HT1080 (cell line): ENCODE measurements around the gene AFF3. TPM values are rescaled to one million over a fixed set of nuclear protein-coding genes. Genes with fewer than 3 reads are reported as not detected.
"Not testable (repeated sequence)": the region's sequence is repeated elsewhere in the genome, so short reads cannot be mapped to it uniquely, and the experiment has no call there.

Experiments used
- DNase-seq: peaks from one replicate; pipeline ENCODE4 v3.0.0-alpha.2; 2015; ENCODE audit warnings: low read depth
- total RNA-seq: library from RNA; depleted of rRNA; stranded (reverse); fragments of >200 nt; shearing (Covaris generic); gene quantifications from 2 replicates; pipeline ENCODE4 v1.2.3, GENCODE V29; 2014

AFF3 gene
- total RNA-seq, 1 experiment from 2014 or later, result 9.3 TPM

GRCh38 chr2:99765731-99766318 lies 376.6 kb downstream of the AFF3 start:
- DNase-seq, result no peak

- no peak for DNase-seq
Observed at GRCh38 chr2:99763764-99764163, 378.6 kb downstream of the AFF3 start.

GRCh38 chr2:99762714-99763113 lies 379.7 kb downstream of the AFF3 start:
- no peak for DNase-seq

- DNase-seq, result peak; percentile 48
Observed at GRCh38 chr2:99757611-99758114, 384.7 kb downstream of the AFF3 start.

GRCh38 chr2:99756059-99756458 lies 386.3 kb downstream of the AFF3 start:
- no peak for DNase-seq

- DNase-seq, result no peak
Observed at GRCh38 chr2:99754210-99754609, 388.2 kb downstream of the AFF3 start.

DNA sequence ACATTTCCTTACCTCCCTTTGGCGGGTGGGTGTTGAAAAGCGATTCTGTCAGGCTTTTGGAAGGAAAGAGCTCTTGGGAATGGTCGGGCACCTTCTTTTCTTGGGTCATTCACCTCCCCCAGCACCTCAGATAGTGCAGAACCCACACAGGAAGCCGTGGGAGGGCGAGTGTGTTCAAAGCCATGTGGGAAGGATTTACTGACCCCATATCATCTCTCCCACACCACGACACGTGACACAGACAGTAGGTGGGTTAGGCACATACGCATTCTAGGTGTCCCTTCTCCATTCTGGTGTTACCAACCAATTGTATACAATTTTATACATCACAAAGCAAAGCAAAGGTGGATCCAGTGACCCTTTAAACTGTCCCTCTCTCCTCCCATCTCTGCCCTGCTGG lies 388.9 kb downstream of the AFF3 start:
- no peak for DNase-seq

GRCh38 chr2:99748344-99748743 lies 394.0 kb downstream of the AFF3 start:
- DNase-seq, result no peak

DNA sequence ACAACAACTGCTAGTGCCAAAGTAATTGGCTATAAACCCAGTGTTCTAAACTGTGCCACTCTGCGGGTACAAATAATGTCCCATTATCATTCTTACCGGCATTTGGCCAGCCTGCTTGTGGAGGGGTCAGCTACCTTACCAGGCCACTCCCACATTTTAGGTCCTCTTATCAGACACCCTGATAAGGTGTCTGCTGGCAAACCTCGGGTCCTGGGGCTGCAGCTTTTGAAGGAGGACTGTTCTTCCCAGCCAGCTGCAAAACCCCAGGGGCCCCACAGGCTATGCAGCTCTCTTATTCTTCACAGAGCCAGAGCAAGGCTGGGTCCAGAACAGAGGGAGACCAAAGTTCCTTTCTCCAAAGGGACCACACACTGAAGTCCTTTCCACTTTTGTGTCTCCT lies 394.5 kb downstream of the AFF3 start:
- DNase-seq, result no peak

GRCh38 chr2:99743146-99743545 lies 399.2 kb downstream of the AFF3 start:
- DNase-seq, result no peak

- no peak for DNase-seq
Observed at GRCh38 chr2:99737537-99737936, 404.9 kb downstream of the AFF3 start.

DNA sequence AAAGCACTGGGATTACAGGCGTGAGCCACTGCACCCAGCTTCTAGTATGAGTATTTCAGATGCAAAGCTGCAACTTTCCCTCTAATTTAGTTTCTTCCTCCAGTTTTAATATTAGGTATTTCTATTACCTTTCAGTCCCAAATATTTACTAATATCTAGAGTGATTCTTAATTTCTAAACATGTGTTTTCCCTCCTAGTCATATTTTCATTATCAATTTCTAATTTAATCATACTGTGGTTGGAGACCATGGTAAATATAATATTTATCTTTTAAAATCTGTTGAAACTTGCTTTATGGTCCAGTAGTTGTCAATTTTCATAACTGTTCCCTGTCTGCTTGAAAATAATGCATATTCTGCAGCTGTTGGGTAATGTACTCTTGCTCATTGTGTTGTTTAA lies 406.6 kb downstream of the AFF3 start:
- no peak for DNase-seq

DNA sequence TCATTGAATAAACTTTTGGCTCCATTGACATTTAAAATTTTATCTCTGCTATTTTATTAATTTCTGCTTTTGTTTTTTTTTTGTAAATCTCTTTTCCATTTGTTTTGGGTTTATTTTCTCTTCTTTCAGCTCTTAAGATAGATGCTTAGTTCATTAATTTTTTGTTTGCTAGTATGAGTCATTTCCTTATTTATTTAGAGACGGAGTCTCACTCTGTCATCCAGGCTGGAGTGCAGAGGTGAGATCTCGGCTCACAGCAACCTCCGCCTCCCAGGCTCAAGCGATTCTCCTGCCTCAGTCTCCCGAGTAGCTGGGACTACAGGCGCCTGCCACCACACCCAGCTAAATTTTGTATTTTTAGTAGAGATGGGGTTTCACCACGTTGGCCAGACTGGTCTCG lies 407.1 kb downstream of the AFF3 start:
- not testable (repeated sequence) for DNase-seq

DNA sequence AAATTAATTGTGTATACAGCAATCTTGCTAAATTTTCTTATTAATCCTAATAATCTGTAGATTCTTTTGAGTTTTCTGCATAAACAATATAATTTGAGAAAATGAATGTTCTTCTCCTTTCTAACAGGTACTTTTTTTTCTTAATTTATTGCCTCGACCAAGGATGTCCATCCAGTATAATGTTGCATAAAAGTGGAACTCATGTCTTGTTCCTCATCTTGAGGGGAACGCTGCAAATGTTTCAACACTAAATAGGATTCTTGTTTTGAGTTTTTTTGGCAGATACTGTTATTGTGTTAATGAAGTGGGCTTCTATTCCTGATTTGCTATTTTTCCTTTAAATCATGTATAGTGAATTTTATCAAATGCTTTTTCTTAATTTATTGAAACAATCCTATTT lies 408.2 kb downstream of the AFF3 start:
- no peak for DNase-seq

DNA sequence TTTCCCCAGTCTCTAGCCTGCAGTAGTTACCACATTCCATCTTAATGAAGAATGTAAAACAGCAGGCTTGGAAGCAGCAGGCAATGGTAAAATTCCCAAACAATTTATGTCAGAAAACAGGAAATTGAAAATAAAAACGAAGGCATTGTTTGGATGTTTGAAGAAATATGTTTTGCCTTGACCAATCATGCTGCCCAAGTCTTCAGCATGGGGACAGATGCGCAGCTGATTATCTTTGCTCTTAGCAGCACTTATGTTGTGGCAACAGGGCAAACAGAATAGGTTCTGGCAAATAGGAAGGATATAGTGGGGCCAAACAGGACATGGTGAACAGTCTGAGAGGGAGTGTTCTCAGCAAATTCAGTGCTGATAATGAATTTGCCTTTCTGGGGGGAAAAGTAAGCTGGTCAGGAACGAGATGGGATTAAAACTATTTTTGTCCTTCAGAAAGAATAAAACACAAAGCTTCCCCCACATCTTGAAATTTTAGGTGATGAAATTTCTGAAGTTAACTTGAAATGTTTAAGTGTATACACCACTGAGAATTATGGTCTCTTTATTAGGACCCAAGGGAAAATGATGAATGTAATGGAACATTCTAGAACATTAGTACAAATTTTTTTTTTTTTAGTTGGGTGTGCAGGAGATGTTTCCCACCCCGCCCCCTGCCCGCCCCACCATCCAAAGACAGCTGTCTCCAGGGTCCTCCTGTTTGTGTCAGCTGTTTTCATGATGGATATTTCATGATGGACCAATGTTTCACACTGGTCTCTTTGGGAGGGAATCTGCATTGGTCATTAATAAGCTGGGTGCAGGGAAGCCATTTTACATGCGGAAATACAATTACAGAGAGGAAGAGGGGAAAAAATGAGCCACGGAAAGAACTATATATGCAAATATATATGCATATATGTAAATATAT lies 413.0 kb downstream of the AFF3 start:
- DNase-seq, result no peak

GRCh38 chr2:99728166-99728565 lies 414.2 kb downstream of the AFF3 start:
- no peak for DNase-seq

DNA sequence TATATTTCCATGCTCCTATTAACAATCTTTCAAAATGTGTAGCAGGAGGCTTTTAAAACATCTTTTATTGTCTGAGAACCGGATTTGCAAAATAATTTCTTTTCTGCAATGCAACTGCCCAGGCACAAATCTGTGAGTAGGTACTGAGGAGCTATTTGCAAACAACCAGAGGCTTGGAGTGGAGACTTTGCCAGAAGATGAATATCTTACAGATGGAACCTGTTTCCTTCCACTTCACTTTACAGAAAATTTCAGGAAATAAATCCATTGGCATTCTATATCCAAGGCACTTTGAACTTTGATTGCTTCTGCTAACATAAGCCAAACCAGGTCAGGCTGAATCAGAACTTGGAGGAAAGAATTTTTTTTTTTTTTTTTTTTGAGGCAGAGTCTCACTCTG lies 415.2 kb downstream of the AFF3 start:
- no peak for DNase-seq

DNA sequence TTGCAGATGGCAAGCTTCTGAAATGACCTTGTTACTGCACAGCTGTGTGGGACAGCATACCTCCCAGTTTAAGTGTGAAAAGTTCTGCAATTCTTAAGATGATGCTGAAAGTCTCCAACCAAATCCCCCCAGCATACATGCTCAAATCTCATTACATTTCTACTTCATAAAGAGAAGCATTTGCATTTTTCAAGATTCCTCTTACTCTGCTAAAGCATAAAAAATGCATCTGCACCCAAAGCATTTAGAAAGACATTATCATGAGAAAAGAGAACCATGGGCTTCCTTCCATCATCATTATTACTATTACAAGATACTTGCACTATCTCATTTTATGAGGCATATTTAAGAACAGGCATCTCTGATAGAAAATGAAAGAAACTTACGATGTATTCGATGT lies 415.7 kb downstream of the AFF3 start:
- DNase-seq, result no peak

GRCh38 chr2:99725820-99726219 lies 416.6 kb downstream of the AFF3 start:
- DNase-seq, result no peak

- no peak for DNase-seq
Observed at GRCh38 chr2:99722476-99722875, 419.9 kb downstream of the AFF3 start.

DNA sequence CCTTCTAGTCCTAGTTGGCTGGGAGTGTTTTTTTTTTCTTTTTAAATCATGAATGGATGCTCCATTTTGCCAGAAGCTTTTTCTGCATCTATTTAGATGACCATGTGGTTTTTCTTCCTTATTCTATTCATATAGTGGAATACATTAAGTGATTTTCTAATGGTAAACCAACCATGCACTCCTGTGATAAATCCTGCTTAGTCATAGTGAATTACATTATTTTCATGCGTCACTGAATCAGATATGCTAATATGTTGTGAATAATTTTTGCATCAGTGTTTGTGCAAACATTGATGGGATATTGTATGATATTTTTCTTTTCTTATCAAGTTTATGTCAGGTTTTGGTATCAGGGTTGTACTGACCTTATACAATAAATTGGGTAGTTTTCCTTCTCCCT lies 423.3 kb downstream of the AFF3 start:
- DNase-seq, result no peak

DNA sequence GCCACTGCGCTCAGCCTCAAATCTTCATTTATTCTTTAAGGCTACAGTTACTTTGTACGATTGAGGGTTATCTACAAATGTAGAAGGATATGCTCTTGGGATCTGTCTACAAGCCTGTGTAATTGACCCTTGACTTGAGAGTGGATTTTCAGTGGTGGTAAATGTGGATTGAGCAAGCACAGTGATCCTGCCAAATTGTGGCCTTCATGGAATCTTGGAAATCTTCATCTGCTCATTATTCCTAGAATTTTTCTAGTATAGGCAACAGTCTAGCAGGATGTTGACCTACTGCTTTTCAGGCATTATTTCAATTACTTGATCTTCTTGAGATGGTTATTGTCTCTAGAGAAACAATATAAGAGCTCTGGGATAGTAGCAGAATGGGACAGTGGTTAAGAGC lies 426.4 kb downstream of the AFF3 start:
- DNase-seq, result no peak

DNA sequence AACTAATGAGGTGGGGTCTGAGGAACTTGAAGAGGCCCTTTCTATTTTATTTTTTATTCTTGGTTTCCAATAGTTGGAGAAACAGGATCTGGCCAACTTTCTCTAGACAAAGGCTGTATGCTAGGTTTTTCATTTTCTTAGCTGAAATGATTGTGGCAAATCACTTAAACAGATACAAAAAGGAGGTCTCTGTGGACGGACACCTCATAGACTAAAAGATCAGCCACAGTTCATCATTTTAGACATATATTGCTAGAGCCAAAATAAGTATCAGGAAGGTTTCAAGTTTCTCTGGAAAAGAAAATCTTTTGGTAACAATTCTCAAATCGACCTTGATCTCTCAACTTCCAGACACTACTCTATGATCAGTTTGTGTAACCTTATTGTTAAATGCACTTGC lies 428.0 kb downstream of the AFF3 start:
- DNase-seq, result no peak
